ENCODE results near the gene MAML3. TPM values are rescaled to one million over a fixed set of nuclear protein-coding genes. Genes with fewer than 3 reads are reported as not detected.

MAML3 gene
- total and polyA plus RNA-seq, 2 experiments from 2014 or later = 1.7 to 6.5 TPM

GRCh38 chr4:140100771-140101170, 53.2 kb downstream of the MAML3 start:
- no peak overlapping the region for H3K4me3 Mint-ChIP-seq
- no peaks in the 10 kb centered on the region for H3K36me3 Mint-ChIP-seq (ENCODE audit: low read depth)
- no peaks in the 10 kb centered on the region for H3K27me3 ChIP-seq (ENCODE audit: insufficient read depth)
- DNase-seq (ENCODE audit: low spot score) = no peak
- peaks cover under 1% of the 10 kb centered on the region; the same call in 1 of the 2 replicates for H3K4me1 ChIP-seq (ENCODE audit: insufficient read depth)
- no peaks in the 10 kb centered on the region; the same call in 1 of the 2 replicates for H3K9me2 ChIP-seq (ENCODE audit: insufficient read depth)
- H3K9me3 Mint-ChIP-seq = no peaks in the 10 kb centered on the region
- no peak overlapping the region for H3K4me3 ChIP-seq
- H3K4me1 Mint-ChIP-seq = peaks cover 8% of the 10 kb centered on the region
- no peaks in the 10 kb centered on the region for H3K79me2 ChIP-seq (replicated peaks; ENCODE audit: insufficient read depth)
- H3K36me3 ChIP-seq (ENCODE audit: insufficient read depth) = no peaks in the 10 kb centered on the region
- no peak for ATAC-seq
- H3K4me2 ChIP-seq = no peak overlapping the region
- TF ChIP-seq, protein P1, sequence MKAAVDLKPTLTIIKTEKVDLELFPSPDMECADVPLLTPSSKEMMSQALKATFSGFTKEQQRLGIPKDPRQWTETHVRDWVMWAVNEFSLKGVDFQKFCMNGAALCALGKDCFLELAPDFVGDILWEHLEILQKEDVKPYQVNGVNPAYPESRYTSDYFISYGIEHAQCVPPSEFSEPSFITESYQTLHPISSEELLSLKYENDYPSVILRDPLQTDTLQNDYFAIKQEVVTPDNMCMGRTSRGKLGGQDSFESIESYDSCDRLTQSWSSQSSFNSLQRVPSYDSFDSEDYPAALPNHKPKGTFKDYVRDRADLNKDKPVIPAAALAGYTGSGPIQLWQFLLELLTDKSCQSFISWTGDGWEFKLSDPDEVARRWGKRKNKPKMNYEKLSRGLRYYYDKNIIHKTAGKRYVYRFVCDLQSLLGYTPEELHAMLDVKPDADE (IDR thresholded peaks at IDR 0.05) = no peak
- no peak for TF ChIP-seq CTCF (conservative IDR thresholded peaks at IDR 0.05; ENCODE audit: low read depth in 2 of 2)
- TF ChIP-seq NANOG (IDR thresholded peaks at IDR 0.05; ENCODE audit: borderline replicate concordance) = no peak
- TF ChIP-seq EZH2 (IDR thresholded peaks at IDR 0.05; ENCODE audit: low read depth, unreplicated experiment) = no peak
- TF ChIP-seq, protein P2, sequence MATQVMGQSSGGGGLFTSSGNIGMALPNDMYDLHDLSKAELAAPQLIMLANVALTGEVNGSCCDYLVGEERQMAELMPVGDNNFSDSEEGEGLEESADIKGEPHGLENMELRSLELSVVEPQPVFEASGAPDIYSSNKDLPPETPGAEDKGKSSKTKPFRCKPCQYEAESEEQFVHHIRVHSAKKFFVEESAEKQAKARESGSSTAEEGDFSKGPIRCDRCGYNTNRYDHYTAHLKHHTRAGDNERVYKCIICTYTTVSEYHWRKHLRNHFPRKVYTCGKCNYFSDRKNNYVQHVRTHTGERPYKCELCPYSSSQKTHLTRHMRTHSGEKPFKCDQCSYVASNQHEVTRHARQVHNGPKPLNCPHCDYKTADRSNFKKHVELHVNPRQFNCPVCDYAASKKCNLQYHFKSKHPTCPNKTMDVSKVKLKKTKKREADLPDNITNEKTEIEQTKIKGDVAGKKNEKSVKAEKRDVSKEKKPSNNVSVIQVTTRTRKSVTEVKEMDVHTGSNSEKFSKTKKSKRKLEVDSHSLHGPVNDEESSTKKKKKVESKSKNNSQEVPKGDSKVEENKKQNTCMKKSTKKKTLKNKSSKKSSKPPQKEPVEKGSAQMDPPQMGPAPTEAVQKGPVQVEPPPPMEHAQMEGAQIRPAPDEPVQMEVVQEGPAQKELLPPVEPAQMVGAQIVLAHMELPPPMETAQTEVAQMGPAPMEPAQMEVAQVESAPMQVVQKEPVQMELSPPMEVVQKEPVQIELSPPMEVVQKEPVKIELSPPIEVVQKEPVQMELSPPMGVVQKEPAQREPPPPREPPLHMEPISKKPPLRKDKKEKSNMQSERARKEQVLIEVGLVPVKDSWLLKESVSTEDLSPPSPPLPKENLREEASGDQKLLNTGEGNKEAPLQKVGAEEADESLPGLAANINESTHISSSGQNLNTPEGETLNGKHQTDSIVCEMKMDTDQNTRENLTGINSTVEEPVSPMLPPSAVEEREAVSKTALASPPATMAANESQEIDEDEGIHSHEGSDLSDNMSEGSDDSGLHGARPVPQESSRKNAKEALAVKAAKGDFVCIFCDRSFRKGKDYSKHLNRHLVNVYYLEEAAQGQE (IDR thresholded peaks at IDR 0.05; ENCODE audit: unreplicated experiment) = no peak
- no peak for TF ChIP-seq JUNB (IDR thresholded peaks at IDR 0.05; ENCODE audit: unreplicated experiment)
- TF ChIP-seq ZNF331 (CRISPR knock-in tag; IDR thresholded peaks at IDR 0.05; ENCODE audit: low read depth) = no peak
- no peak for TF ChIP-seq POLR2AphosphoS5 (IDR thresholded peaks at IDR 0.05; ENCODE audit: low read depth)
- TF ChIP-seq CREB1 (CRISPR knock-in tag; IDR thresholded peaks at IDR 0.05; ENCODE audit: low read depth) = no peak
- no peak for TF ChIP-seq ZNF114 (CRISPR knock-in tag; IDR thresholded peaks at IDR 0.05)
- no peak for TF ChIP-seq STAT1 (IDR thresholded peaks at IDR 0.05; ENCODE audit: unreplicated experiment)
- TF ChIP-seq, protein P3, sequence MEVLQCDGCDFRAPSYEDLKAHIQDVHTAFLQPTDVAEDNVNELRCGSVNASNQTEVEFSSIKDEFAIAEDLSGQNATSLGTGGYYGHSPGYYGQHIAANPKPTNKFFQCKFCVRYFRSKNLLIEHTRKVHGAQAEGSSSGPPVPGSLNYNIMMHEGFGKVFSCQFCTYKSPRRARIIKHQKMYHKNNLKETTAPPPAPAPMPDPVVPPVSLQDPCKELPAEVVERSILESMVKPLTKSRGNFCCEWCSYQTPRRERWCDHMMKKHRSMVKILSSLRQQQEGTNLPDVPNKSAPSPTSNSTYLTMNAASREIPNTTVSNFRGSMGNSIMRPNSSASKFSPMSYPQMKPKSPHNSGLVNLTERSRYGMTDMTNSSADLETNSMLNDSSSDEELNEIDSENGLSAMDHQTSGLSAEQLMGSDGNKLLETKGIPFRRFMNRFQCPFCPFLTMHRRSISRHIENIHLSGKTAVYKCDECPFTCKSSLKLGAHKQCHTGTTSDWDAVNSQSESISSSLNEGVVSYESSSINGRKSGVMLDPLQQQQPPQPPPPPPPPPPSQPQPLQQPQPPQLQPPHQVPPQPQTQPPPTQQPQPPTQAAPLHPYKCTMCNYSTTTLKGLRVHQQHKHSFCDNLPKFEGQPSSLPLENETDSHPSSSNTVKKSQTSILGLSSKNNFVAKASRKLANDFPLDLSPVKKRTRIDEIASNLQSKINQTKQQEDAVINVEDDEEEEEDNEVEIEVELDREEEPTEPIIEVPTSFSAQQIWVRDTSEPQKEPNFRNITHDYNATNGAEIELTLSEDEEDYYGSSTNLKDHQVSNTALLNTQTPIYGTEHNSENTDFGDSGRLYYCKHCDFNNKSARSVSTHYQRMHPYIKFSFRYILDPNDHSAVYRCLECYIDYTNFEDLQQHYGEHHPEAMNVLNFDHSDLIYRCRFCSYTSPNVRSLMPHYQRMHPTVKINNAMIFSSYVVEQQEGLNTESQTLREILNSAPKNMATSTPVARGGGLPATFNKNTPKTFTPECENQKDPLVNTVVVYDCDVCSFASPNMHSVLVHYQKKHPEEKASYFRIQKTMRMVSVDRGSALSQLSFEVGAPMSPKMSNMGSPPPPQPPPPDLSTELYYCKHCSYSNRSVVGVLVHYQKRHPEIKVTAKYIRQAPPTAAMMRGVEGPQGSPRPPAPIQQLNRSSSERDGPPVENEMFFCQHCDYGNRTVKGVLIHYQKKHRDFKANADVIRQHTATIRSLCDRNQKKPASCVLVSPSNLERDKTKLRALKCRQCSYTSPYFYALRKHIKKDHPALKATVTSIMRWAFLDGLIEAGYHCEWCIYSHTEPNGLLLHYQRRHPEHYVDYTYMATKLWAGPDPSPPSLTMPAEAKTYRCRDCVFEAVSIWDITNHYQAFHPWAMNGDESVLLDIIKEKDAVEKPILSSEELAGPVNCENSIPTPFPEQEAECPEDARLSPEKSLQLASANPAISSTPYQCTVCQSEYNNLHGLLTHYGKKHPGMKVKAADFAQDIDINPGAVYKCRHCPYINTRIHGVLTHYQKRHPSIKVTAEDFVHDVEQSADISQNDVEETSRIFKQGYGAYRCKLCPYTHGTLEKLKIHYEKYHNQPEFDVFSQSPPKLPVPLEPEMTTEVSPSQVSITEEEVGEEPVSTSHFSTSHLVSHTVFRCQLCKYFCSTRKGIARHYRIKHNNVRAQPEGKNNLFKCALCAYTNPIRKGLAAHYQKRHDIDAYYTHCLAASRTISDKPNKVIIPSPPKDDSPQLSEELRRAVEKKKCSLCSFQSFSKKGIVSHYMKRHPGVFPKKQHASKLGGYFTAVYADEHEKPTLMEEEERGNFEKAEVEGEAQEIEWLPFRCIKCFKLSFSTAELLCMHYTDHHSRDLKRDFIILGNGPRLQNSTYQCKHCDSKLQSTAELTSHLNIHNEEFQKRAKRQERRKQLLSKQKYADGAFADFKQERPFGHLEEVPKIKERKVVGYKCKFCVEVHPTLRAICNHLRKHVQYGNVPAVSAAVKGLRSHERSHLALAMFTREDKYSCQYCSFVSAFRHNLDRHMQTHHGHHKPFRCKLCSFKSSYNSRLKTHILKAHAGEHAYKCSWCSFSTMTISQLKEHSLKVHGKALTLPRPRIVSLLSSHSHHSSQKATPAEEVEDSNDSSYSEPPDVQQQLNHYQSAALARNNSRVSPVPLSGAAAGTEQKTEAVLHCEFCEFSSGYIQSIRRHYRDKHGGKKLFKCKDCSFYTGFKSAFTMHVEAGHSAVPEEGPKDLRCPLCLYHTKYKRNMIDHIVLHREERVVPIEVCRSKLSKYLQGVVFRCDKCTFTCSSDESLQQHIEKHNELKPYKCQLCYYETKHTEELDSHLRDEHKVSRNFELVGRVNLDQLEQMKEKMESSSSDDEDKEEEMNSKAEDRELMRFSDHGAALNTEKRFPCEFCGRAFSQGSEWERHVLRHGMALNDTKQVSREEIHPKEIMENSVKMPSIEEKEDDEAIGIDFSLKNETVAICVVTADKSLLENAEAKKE (CRISPR knock-in tag; IDR thresholded peaks at IDR 0.05) = no peak
- no peak for TF ChIP-seq EZH2phosphoT487 (IDR thresholded peaks at IDR 0.05; ENCODE audit: unreplicated experiment)
- no peaks in the 10 kb centered on the region for H4K20me1 ChIP-seq (replicated peaks; ENCODE audit: insufficient read depth)
- H2AFZ ChIP-seq = no peak overlapping the region
- H3K27ac ChIP-seq (ENCODE audit: low read depth) = no peak overlapping the region
- no peaks in the 10 kb centered on the region for H3K27me3 Mint-ChIP-seq (ENCODE audit: insufficient read depth, low read depth, poor library complexity)
- no peak overlapping the region for H3K27ac Mint-ChIP-seq
- no peaks in the 10 kb centered on the region for H3F3A ChIP-seq (replicated peaks; ENCODE audit: low read depth)
